ENCODE measurements around the gene CD101.

CD101 gene

DNA sequence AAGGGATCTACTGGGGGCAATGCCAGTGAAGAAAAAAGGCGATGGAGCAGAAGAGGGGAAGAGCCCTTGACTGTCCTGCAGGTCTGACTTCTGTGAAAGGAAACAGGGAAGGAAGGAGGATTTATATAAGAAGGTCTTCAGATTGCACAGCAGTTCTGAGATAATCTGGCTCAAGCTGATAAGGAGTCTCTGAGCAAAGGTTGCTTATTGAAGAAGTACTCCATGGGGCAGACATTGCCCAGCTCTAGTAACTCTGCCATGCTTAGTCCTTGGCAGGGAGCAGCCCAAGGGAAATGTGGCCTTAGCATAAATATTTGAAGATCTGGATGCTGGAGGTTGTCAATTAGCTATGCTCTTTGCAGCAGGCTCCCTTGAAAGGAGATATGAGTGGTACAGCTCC lies 42.7 kb downstream of the CD101 start:
- Histone ChIP-seq H3K9me3 (ENCODE audit: control insufficient read depth, insufficient read depth, low read length) (no peaks in the 10 kb centered on the region), H3K36me3 (ENCODE audit: control insufficient read depth, insufficient read depth, low read length) (no peaks in the 10 kb centered on the region), H3K9ac (ENCODE audit: low read depth, low read length) (no peak overlapping the region), H3K4me3 (ENCODE audit: low read depth, low read length) (no peak overlapping the region), H3K27me3 (ENCODE audit: control insufficient read depth, insufficient read depth, low read length) (no peaks in the 10 kb centered on the region), H3K4me1 (ENCODE audit: control insufficient read depth, insufficient read depth, low read length) (no peaks in the 10 kb centered on the region)

DNA sequence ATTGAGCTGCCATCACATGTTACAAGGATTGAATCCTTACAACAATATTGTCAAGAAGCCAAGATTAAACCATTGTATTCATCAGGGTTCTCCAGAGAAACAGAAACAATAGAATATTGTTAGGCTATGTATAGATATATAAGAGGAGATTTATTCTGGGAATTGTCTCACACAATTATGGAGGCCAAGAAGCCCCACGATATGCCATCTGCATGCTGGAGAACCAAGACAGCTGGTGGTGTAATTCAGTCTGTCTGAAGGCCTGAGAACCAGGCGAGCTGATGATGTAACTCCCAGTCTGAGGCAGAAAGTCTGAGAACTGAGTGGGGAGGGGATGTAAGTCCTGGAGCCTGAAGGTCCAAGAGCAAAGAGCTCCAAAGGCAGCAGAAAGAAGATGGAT lies 44.1 kb downstream of the CD101 start:
- H3K4me3 ChIP-seq (ENCODE audit: low read depth, low read length) = no peak overlapping the region
- no peaks in the 10 kb centered on the region for H3K36me3 ChIP-seq (ENCODE audit: control insufficient read depth, insufficient read depth, low read length)
- no peaks in the 10 kb centered on the region for H3K27me3 ChIP-seq (ENCODE audit: control insufficient read depth, insufficient read depth, low read length)
- H3K4me1 ChIP-seq (ENCODE audit: control insufficient read depth, insufficient read depth, low read length) = no peaks in the 10 kb centered on the region
- H3K9ac ChIP-seq (ENCODE audit: low read depth, low read length) = no peak overlapping the region
- no peaks in the 10 kb centered on the region for H3K9me3 ChIP-seq (ENCODE audit: control insufficient read depth, insufficient read depth, low read length)

DNA sequence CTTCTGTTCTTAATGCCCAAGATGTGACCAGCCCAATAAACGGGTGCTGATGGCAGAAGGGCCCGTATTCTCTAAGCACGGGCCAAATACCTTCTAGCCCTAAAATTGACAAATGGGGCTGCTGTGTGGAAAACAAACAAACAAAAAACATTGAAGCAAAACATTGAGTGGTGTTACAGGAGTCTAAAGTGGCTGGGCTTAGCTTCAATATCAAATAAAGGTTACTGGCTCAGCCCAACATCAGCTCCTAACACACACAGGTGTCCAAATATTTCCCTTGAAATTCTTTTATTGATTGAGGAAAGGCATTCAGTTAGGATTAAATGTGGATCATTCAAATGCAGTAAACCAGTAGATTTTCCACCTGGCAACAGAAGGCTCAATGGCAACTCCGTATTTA lies 45.2 kb downstream of the CD101 start:
- no peaks in the 10 kb centered on the region for H3K4me1 ChIP-seq (ENCODE audit: control insufficient read depth, insufficient read depth, low read length)
- no peak overlapping the region for H3K4me3 ChIP-seq (ENCODE audit: low read depth, low read length)
- no peaks in the 10 kb centered on the region for H3K9me3 ChIP-seq (ENCODE audit: control insufficient read depth, insufficient read depth, low read length)

DNA sequence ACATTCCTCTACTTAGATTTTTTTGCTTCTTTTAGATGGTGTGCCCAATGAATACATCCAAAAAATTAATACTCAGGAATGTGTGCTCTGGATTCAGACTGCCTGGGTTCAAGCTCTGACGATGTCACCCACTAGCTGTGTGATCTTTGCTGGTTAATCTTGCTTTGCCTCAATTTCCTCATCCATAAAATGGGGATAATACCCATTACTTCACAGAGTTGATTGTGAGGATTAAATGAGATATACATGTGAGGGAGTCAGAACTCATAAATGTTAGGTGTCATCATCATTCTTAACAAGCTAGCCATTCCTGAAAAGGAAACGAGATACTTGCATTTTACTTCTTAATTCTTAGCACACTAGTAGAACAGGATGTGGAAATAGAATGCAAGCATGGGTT lies 45.7 kb downstream of the CD101 start:
- H3K9me3 ChIP-seq (ENCODE audit: control insufficient read depth, insufficient read depth, low read length) = no peaks in the 10 kb centered on the region
- H3K4me3 ChIP-seq (ENCODE audit: low read depth, low read length) = no peak overlapping the region
- no peaks in the 10 kb centered on the region for H3K4me1 ChIP-seq (ENCODE audit: control insufficient read depth, insufficient read depth, low read length)
- no peaks in the 10 kb centered on the region for H3K27me3 ChIP-seq (ENCODE audit: control insufficient read depth, insufficient read depth, low read length)
- no peaks in the 10 kb centered on the region for H3K36me3 ChIP-seq (ENCODE audit: control insufficient read depth, insufficient read depth, low read length)
- H3K9ac ChIP-seq (ENCODE audit: low read depth, low read length) = no peak overlapping the region

More for the DNA sequence above, 45.2 kb downstream of the CD101 start:
- H3K27me3 ChIP-seq (ENCODE audit: control insufficient read depth, insufficient read depth, low read length) = no peaks in the 10 kb centered on the region
- H3K36me3 ChIP-seq (ENCODE audit: control insufficient read depth, insufficient read depth, low read length) = no peaks in the 10 kb centered on the region
- H3K9ac ChIP-seq (ENCODE audit: low read depth, low read length) = no peak overlapping the region

DNA sequence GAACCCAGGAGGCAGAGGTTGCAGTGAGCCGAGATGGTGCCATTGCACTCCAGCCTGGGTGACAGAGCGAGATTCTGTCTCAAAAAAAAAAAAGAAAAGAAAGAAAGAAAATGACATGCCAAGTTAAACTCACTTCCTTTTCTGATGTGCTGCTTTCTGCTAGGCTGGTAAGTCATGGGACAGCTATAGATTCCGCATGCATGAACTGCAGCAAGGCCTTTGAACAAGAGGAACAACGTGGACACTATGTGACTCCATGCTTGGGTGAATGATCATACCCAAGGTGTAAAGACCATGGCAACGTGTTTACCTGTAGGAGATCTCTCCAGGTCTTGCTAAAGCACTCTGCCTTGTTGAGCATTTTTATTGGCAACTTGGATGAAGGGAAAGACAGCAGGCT lies 48.3 kb downstream of the CD101 start:
- H3K36me3 ChIP-seq (ENCODE audit: control insufficient read depth, insufficient read depth, low read length) = no peaks in the 10 kb centered on the region
- no peak overlapping the region for H3K4me3 ChIP-seq (ENCODE audit: low read depth, low read length)
- no peaks in the 10 kb centered on the region for H3K4me1 ChIP-seq (ENCODE audit: control insufficient read depth, insufficient read depth, low read length)
- H3K9ac ChIP-seq (ENCODE audit: low read depth, low read length) = no peak overlapping the region
- H3K9me3 ChIP-seq (ENCODE audit: control insufficient read depth, insufficient read depth, low read length) = no peaks in the 10 kb centered on the region
- H3K27me3 ChIP-seq (ENCODE audit: control insufficient read depth, insufficient read depth, low read length) = no peaks in the 10 kb centered on the region

DNA sequence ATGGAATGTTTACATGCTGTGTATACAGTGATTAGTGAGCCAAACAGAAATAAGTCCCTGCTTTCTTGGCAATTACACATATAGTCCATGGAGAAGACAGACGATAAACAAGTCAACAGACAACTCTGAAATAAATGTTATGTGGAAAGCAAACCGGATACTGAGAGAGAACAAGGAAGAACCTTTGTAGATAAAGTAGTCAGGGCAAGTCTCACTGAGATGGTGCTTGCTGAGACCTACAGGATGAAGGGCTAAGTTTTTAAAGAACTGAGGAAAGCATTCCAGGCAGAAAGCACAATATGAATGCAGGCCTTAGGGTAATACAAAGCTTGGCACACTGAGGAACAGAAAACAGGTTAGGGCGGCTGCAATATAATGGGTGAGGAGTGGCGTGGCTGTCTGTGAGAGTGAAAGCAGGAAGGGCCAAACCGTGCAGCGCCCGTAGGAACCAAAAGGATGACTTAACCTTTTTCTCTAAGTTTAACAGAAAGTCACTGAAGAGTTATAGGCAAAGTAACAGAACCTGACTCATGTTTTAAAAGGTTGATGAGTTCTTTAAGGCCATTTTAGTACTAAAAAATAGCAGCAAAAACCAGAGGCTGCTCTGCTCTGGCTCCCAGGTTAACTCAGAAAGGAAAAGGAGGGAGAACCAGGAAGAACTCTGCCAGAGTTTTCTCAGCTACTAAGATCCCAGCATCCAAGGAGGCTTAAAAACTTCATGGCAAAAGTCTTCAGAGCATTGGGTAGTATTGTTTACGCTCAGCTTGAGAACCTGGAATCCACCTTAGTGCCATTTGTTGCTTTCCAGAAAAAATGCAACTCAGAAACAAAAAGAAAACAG lies 49.9 kb downstream of the CD101 start:
- Histone ChIP-seq H3K27me3 (ENCODE audit: control insufficient read depth, insufficient read depth, low read length) (no peaks in the 10 kb centered on the region), H3K9ac (ENCODE audit: low read depth, low read length) (peak overlapping the region; percentile 18), H3K36me3 (ENCODE audit: control insufficient read depth, insufficient read depth, low read length) (no peaks in the 10 kb centered on the region), H3K4me1 (ENCODE audit: control insufficient read depth, insufficient read depth, low read length) (no peaks in the 10 kb centered on the region), H3K4me3 (ENCODE audit: low read depth, low read length) (no peak overlapping the region), H3K9me3 (ENCODE audit: control insufficient read depth, insufficient read depth, low read length) (no peaks in the 10 kb centered on the region)

DNA sequence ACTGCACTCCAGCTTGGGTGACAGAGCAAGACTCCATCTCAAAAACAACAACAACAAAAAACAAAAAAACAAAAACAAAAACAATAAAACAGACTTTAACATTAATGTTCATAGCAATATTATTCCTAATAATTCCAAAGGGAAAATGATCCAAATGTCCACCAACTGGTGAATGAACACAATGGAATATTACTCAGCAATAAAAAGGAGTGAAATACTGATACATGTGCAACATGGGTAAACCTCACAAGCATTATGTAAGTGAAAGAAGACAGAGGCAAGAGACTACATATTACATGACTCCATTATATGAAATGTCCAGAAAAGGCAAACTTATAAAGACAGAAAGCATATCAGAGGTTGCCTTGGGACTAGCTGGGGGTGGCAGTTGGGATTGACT lies 52.5 kb downstream of the CD101 start:
- no peaks in the 10 kb centered on the region for H3K9me3 ChIP-seq (ENCODE audit: control insufficient read depth, insufficient read depth, low read length)
- no peak overlapping the region for H3K4me3 ChIP-seq (ENCODE audit: low read depth, low read length)
- peaks cover 4% of the 10 kb centered on the region for H3K4me1 ChIP-seq (ENCODE audit: control insufficient read depth, insufficient read depth, low read length)
- no peak overlapping the region for H3K9ac ChIP-seq (ENCODE audit: low read depth, low read length)
- H3K27me3 ChIP-seq (ENCODE audit: control insufficient read depth, insufficient read depth, low read length) = no peaks in the 10 kb centered on the region
- no peaks in the 10 kb centered on the region for H3K36me3 ChIP-seq (ENCODE audit: control insufficient read depth, insufficient read depth, low read length)

DNA sequence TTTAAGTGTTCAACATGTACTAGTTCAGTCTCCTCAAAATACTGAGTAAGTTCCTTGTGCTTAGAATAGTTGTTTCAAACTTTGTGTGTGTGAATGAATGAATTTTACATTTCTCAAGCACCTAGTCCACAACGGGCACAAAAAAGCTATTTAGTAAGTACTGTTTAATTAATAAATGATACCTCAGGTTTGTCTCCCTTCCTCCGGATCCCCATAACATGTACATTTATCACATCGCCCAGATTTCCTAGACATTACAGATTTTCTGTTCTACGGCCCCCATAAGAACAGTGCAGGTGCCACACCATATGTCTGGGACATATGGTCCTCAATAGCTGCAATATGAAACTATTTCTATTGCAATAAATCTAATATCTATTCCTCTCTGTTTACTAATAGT lies 57.2 kb downstream of the CD101 start:
- no peaks in the 10 kb centered on the region for H3K27me3 ChIP-seq (ENCODE audit: control insufficient read depth, insufficient read depth, low read length)
- peaks cover 8% of the 10 kb centered on the region for H3K4me1 ChIP-seq (ENCODE audit: control insufficient read depth, insufficient read depth, low read length)
- H3K36me3 ChIP-seq (ENCODE audit: control insufficient read depth, insufficient read depth, low read length) = no peaks in the 10 kb centered on the region
- peak overlapping the region; percentile 76 for H3K4me3 ChIP-seq (ENCODE audit: low read depth, low read length)
- H3K9me3 ChIP-seq (ENCODE audit: control insufficient read depth, insufficient read depth, low read length) = no peaks in the 10 kb centered on the region
- peak overlapping the region; percentile 77 for H3K9ac ChIP-seq (ENCODE audit: low read depth, low read length)

DNA sequence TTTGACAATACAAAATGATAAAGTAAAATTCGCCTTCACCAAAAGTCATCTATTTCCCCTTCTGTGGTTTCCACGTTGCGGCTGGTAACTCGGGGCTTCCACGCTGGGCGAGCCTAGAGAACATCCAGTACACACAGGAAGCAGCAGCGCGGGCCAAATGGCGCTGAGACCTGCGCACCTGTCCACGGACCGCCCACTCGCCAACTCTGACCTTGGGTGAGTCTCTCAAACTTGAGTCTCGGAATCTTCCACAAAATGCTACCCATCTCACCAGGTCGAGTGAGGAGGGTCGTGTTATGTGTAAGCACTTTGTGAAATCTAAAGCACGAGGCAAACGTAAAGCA lies 57.7 kb downstream of the CD101 start:
- Histone ChIP-seq H3K4me3 (ENCODE audit: low read depth, low read length) (peak overlapping the region; percentile 76), H3K9me3 (ENCODE audit: control insufficient read depth, insufficient read depth, low read length) (no peaks in the 10 kb centered on the region), H3K4me1 (ENCODE audit: control insufficient read depth, insufficient read depth, low read length) (peaks cover 8% of the 10 kb centered on the region), H3K9ac (ENCODE audit: low read depth, low read length) (peak overlapping the region; percentile 77), H3K27me3 (ENCODE audit: control insufficient read depth, insufficient read depth, low read length) (no peaks in the 10 kb centered on the region), H3K36me3 (ENCODE audit: control insufficient read depth, insufficient read depth, low read length) (no peaks in the 10 kb centered on the region)

DNA sequence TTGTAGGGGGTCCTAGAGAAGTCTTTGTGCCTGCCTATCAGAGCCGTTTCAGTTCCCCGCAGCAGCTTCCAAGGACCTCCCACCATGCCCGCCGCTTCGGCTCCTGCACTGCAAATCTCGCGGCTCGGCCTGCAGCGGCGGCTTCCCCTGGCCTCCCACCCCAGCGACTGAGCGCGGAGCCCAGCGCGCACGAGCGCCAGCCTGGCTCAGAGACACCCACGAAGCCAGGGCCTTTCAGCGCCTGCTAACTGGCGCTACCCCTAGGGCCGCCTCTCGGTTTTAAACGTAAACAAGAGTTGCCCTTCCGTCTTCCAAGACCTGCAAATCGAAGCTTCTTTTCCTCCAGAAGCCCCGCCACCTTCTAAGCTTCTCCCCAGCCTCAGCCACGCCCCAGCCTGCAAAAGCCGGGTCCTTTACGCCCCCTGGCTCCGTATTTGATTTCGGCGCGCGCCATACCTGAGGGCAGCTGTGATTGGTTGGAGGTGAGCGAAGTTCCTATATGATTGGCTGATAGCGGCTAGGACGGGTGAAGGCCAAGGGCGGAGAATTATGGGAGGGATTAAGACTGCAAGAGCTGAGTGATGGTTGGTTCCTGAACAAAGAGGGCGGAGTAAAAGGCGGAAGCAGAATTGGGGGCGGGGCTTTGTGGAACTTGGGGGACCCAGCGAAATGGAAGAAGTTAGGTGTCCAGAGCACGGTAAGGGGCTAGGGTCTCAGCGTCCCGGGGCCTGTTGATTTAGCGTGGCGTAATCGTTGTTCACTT lies 58.3 kb downstream of the CD101 start, which contains the start of gene TTF2:
Gene TTF2 (plus strand): TSS at position 649 of the 763 bp plus-strand sequence. CDS start 21 bp downstream, at position 670.
- Histone ChIP-seq H3K9me3 (ENCODE audit: control insufficient read depth, insufficient read depth, low read length) (no peaks in the 10 kb centered on the region), H3K27me3 (ENCODE audit: control insufficient read depth, insufficient read depth, low read length) (no peaks in the 10 kb centered on the region), H3K36me3 (ENCODE audit: control insufficient read depth, insufficient read depth, low read length) (no peaks in the 10 kb centered on the region), H3K9ac (ENCODE audit: low read depth, low read length) (peak within 1 kb of the TSS; percentile 79), H3K4me1 (ENCODE audit: control insufficient read depth, insufficient read depth, low read length) (peaks cover 8% of the 10 kb centered on the region), H3K4me3 (ENCODE audit: low read depth, low read length) (peak within 1 kb of the TSS; percentile 91)

DNA sequence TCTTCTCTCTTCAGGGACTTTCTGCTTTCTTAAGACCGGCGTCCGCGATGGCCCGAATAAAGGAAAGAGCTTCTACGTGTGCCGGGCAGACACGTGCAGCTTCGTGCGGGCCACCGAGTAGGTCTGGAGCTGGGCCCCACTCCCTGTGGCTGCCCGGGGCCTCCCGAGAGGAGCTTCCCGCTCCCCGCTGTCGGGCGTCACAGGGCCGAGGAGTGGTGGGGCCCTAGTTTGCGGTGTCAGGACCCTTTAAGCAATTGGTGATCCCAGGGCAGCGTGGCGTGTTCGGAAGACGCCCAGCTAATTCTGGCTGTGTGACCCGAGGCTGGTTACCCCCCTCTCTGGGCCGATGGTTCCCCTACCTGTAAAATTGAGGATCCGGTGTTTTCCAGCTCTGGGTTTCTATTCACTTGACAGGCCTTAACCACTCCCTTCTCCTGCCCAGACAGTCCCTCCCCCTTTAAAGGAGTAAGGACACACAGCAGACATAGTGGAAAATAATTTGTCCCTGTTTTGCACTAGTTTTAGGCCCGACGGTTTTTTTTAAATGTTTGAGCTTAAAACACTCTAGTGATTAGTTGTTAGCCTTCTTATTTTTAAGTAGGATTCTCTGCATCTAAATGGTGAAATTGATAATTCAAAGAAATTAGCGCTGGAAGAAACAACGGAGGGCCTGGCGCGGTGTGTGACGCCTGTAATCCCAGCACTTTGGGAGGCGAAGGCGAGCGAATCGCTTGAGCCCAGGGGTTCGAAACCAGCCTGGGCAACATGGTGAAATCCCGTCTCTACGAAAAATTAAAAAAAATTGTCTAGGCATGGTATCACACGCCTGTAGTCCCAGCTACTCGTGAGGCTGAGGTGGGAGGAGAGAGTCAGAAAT lies 59.1 kb downstream of the CD101 start:
- Histone ChIP-seq H3K9me3 (ENCODE audit: control insufficient read depth, insufficient read depth, low read length) (no peaks in the 10 kb centered on the region), H3K36me3 (ENCODE audit: control insufficient read depth, insufficient read depth, low read length) (no peaks in the 10 kb centered on the region)

More for the DNA sequence above, 59.1 kb downstream of the CD101 start:
- peaks cover 8% of the 10 kb centered on the region for H3K4me1 ChIP-seq (ENCODE audit: control insufficient read depth, insufficient read depth, low read length)
- no peaks in the 10 kb centered on the region for H3K27me3 ChIP-seq (ENCODE audit: control insufficient read depth, insufficient read depth, low read length)
- peak overlapping the region; percentile 91 for H3K4me3 ChIP-seq (ENCODE audit: low read depth, low read length)
- H3K9ac ChIP-seq (ENCODE audit: low read depth, low read length) = peak overlapping the region; percentile 79

All from iPS-15b (cell line).